ENCODE results near the gene SPEF1.
A peak's percentile ranks its signal among the peaks of the same experiment; 100 is the strongest.

The SPEF1 gene

GRCh38 chr20:3744806-3745685 is 36.2 kb downstream of the SPEF1 start:
- DNase-seq, result peak; percentile 68

- DNase-seq, result no peak
Measured at GRCh38 chr20:3744037-3744436, 37.2 kb downstream of the SPEF1 start.

GRCh38 chr20:3743251-3743650 is 38.0 kb downstream of the SPEF1 start:
- DNase-seq, result no peak

- no peak for DNase-seq
Measured at GRCh38 chr20:3741836-3742458, 39.3 kb downstream of the SPEF1 start.

- no peak for DNase-seq
Measured at GRCh38 chr20:3740615-3741301, 40.5 kb downstream of the SPEF1 start.

GRCh38 chr20:3739926-3740451 is 41.3 kb downstream of the SPEF1 start:
- DNase-seq, result no peak

- no peak for DNase-seq
Measured at GRCh38 chr20:3739054-3739925, 42.0 kb downstream of the SPEF1 start.

- no peak for DNase-seq
Measured at GRCh38 chr20:3738111-3739053, 42.9 kb downstream of the SPEF1 start.

- no peak for DNase-seq
Measured at GRCh38 chr20:3735768-3736167, 45.5 kb downstream of the SPEF1 start.

GRCh38 chr20:3734111-3734843 is 47.0 kb downstream of the SPEF1 start:
- no peak for DNase-seq

GRCh38 chr20:3733119-3733995 is 47.9 kb downstream of the SPEF1 start:
- no peak for DNase-seq

- no peak for DNase-seq
Measured at GRCh38 chr20:3732327-3733118, 48.7 kb downstream of the SPEF1 start, which contains the start of gene HSPA12B. HSPA12B (plus strand) TSS chr20:3732685; CDS start chr20:3738675, 5,990 bp downstream.

- DNase-seq, result no peak
Measured at GRCh38 chr20:3731944-3732326, 49.3 kb downstream of the SPEF1 start.

- DNase-seq, result no peak
Measured at GRCh38 chr20:3730803-3731672, 50.2 kb downstream of the SPEF1 start.

GRCh38 chr20:3729811-3730540 is 51.3 kb downstream of the SPEF1 start:
- DNase-seq, result no peak

GRCh38 chr20:3729378-3729777 is 51.9 kb downstream of the SPEF1 start:
- DNase-seq, result no peak

GRCh38 chr20:3728876-3729275 is 52.4 kb downstream of the SPEF1 start:
- no peak for DNase-seq

Measured in effector CD8-positive, alpha-beta T cell (primary cell).